ENCODE data around the gene AOPEP.

The AOPEP gene

DNA sequence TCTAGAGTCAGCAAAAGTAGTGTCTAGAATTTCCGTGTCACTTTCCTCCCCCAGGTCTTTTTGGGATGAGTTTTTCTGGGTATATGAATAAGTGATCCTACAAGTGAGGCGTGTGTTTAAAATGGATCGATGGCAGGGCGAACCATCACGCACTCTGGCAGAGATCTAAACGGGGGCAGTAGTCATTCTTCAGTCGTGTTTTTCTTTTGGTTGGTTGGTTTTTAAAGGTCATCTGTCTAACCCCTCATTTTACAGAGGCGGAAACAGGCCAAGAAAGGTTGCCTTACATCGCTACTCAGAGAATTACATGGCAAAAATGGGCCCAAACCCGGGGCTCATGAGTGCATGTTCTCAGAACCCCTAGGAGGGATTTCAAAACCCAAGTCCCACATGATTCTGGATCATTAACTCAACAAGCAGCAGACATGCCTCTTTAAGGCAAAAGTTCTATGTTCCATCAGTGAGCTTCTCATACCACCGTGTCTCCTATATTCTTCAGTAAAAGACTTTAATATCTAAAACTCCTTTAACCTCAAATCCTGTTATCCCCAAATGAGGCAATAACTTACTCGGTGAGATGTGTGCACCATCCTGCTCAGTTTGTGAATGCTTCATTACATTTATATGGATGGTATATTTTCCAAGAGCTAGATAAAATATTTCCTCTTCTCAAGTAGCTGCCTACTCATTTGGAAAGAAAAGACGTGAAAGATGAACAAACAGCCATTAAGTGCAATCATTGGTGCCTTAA is 145.8 kb downstream of the AOPEP start:
- H3K9me3 ChIP-seq (ENCODE audit: insufficient read depth, low read length): no peaks in the 10 kb centered on the region
- H4K20me1 ChIP-seq (ENCODE audit: low read depth, low read length): no peaks in the 10 kb centered on the region
- no peaks in the 10 kb centered on the region for H3K36me3 ChIP-seq (ENCODE audit: low read length)
- H3F3A ChIP-seq (ENCODE audit: insufficient read depth): 0 out of 2 replicates have a peak, but pooled peaks cover 3% of the 10 kb centered on the region
- no peaks in the 10 kb centered on the region for H3K27me3 ChIP-seq (ENCODE audit: low read length)
- no peak overlapping the region for H3K4me3 ChIP-seq (ENCODE audit: insufficient read depth, low read length, poor library complexity, severe bottlenecking)
- no peaks in the 10 kb centered on the region for H3K79me2 ChIP-seq (ENCODE audit: insufficient read depth, low read length)
- H3K9ac ChIP-seq (ENCODE audit: low read length): no peak overlapping the region
- H3K4me2 ChIP-seq (ENCODE audit: low read depth, low read length, poor library complexity, severe bottlenecking): no peak overlapping the region
- no peaks in the 10 kb centered on the region for H3K9me2 ChIP-seq (replicated peaks; ENCODE audit: insufficient read depth, low read length)
- no peak overlapping the region for H3K27ac ChIP-seq (ENCODE audit: low read depth, low read length)
- no peak for TF ChIP-seq EZH2phosphoT487 (conservative IDR thresholded peaks at IDR 0.05; ENCODE audit: low read length)
- TF ChIP-seq CTCF (IDR thresholded peaks at IDR 0.05; ENCODE audit: insufficient read depth, low read length, poor library complexity, severe bottlenecking): no peak
- H2AFZ ChIP-seq (ENCODE audit: low read depth, low read length, severe bottlenecking): no peak overlapping the region

DNA sequence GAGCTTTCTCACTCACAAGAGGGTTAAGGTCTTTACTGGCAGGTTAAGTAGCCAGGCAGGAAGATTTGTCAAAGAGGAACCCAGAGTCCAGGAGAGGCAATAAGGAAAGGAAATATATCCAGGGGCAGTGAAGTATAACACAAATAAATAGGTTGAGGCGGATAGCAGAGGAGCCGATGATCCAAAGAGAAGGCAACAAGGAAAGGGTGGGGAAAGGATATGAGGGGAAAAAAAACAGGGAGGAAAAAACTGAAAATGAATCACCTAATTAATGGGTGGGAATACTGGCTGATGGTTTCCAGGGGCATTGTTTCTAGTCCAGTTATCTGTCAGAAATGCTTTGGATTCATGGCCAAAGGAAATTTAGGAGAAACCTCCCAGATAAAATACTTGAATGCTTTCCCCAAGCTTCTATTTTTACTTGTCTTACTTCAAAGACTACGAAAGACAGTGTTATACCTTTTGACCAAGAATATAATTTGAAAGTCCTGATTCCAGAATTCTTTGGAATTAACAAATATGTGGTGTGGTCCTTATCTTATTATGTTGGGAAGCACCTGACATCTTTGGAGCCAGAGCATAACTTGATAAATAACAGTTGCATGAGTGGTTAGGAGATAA is 146.5 kb downstream of the AOPEP start:
- H3K27me3 ChIP-seq (ENCODE audit: low read length): no peaks in the 10 kb centered on the region
- no peaks in the 10 kb centered on the region for H3K9me2 ChIP-seq (replicated peaks; ENCODE audit: insufficient read depth, low read length)
- H3K9ac ChIP-seq (ENCODE audit: low read length): no peak overlapping the region
- no peak overlapping the region for H3K4me2 ChIP-seq (ENCODE audit: low read depth, low read length, poor library complexity, severe bottlenecking)
- no peaks in the 10 kb centered on the region for H3K9me3 ChIP-seq (ENCODE audit: insufficient read depth, low read length)
- no peak overlapping the region for H2AFZ ChIP-seq (ENCODE audit: low read depth, low read length, severe bottlenecking)
- no peaks in the 10 kb centered on the region for H4K20me1 ChIP-seq (ENCODE audit: low read depth, low read length)
- no peak overlapping the region for H3K4me3 ChIP-seq (ENCODE audit: insufficient read depth, low read length, poor library complexity, severe bottlenecking)
- no peaks in the 10 kb centered on the region for H3K79me2 ChIP-seq (ENCODE audit: insufficient read depth, low read length)
- H3F3A ChIP-seq (ENCODE audit: insufficient read depth): 0 out of 2 replicates have a peak, but pooled peaks cover 3% of the 10 kb centered on the region
- TF ChIP-seq EZH2phosphoT487 (conservative IDR thresholded peaks at IDR 0.05; ENCODE audit: low read length): no peak
- no peak for TF ChIP-seq CTCF (IDR thresholded peaks at IDR 0.05; ENCODE audit: insufficient read depth, low read length, poor library complexity, severe bottlenecking)
- H3K27ac ChIP-seq (ENCODE audit: low read depth, low read length): no peak overlapping the region
- no peaks in the 10 kb centered on the region for H3K36me3 ChIP-seq (ENCODE audit: low read length)

DNA sequence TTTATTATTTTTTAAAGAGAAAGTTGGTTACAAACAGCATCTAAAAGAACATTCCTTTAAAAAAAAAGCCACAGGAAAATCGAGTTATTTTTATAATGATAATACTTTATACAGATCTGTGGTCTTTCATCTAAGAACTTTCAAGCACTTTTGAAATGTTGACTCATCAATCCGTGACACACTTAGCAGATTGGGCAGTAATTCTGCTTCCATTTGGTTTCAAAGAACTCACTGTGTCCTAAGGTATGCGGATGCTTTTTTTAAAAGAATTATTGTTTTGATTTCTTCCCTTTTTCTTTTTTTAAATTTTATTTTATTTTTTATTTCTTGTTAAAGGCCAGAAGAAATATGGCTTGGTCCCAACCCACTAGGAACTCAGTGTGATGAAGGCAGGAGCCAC is 147.8 kb downstream of the AOPEP start:
- no peaks in the 10 kb centered on the region for H3K9me2 ChIP-seq (replicated peaks; ENCODE audit: insufficient read depth, low read length)
- H3K4me2 ChIP-seq (ENCODE audit: low read depth, low read length, poor library complexity, severe bottlenecking): no peak overlapping the region
- H3K27ac ChIP-seq (ENCODE audit: low read depth, low read length): no peak overlapping the region
- H4K20me1 ChIP-seq (ENCODE audit: low read depth, low read length): no peaks in the 10 kb centered on the region
- TF ChIP-seq CTCF (IDR thresholded peaks at IDR 0.05; ENCODE audit: insufficient read depth, low read length, poor library complexity, severe bottlenecking) (no peak), EZH2phosphoT487 (conservative IDR thresholded peaks at IDR 0.05; ENCODE audit: low read length) (no peak)
- H3K27me3 ChIP-seq (ENCODE audit: low read length): no peaks in the 10 kb centered on the region
- H3F3A ChIP-seq (ENCODE audit: insufficient read depth): 0 out of 2 replicates have a peak, but pooled peaks cover 3% of the 10 kb centered on the region
- no peak overlapping the region for H3K9ac ChIP-seq (ENCODE audit: low read length)
- no peaks in the 10 kb centered on the region for H3K79me2 ChIP-seq (ENCODE audit: insufficient read depth, low read length)
- no peak overlapping the region for H2AFZ ChIP-seq (ENCODE audit: low read depth, low read length, severe bottlenecking)
- H3K4me3 ChIP-seq (ENCODE audit: insufficient read depth, low read length, poor library complexity, severe bottlenecking): no peak overlapping the region
- H3K9me3 ChIP-seq (ENCODE audit: insufficient read depth, low read length): no peaks in the 10 kb centered on the region
- no peaks in the 10 kb centered on the region for H3K36me3 ChIP-seq (ENCODE audit: low read length)

Measured in SU-DHL-6 (cell line).